Lower leg skin (tissue), 3 donors: ENCODE measurements around the gene PPP2R5C.

Experiments
- CTCF ChIP-seq, 3 donors: fragments of 450-650 bp; IDR thresholded peaks; one replicate each; pipeline ENCODE4 v1.5.1; 2016; ENCODE audit warnings: antibody characterized with exemption in 3 of 3, mild to moderate bottlenecking in 3 of 3, moderate library complexity in 2 of 3
- POLR2A ChIP-seq, 2 donors: fragments of 450-650 bp; IDR thresholded peaks; one replicate each; pipeline ENCODE4 v1.6.1; 2016 to 2017; ENCODE audit warnings: antibody characterized with exemption in 2 of 2, mild to moderate bottlenecking in 1 of 2, moderate library complexity in 1 of 2

GRCh38 chr14:101734246-101734847 is 27.2 kb upstream of the PPP2R5C start:
- TF ChIP-seq CTCF (IDR thresholded peaks at IDR 0.05) (no peak), POLR2A (IDR thresholded peaks at IDR 0.05) (no peak)
